Stimulated activated CD4-positive, alpha-beta T cell treated with anti-CD3 and anti-CD28 coated beads, Interleukin-15, amount 100 ng/mL, for 24 hours (primary cell): ENCODE data around the gene CDC20B.
"Not testable (repeated sequence)": the region's sequence is repeated elsewhere in the genome, so short reads cannot be mapped to it uniquely, and the experiment has no call there.

ENCODE experiments used
- DNase-seq: peaks from one replicate; pipeline ENCODE4 v3.0.0-alpha.2; 2020

The CDC20B gene

DNA sequence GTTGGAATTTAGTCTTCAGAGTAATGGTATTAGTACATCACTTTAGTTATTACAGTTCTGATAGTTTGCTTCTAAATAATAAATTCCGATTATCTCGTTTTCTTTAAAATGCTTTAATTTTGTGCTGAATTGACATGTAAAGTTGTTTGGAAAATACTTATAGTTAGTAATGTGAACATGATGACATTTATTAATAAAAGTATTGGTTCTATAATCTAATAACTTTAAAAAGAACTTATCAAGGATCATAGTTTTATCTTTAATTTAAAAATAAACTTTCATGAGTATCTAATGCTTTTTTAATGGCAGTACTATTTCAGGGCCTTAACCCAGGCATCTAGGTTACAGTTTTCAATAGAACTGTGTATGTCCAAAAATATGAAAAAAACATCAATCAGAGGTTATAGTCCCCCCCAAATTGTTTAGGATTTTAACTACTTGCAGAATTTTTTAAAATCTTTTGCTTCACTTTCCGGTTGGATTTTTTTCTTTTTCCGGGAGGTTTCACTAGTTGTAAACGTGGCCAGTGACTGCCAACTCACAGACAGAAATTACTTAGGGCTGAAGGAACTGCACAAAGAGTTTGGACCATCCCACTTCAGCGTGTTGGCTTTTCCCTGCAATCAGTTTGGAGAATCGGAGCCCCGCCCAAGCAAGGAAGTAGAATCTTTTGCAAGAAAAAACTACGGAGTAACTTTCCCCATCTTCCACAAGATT is 12.3 kb downstream of the CDC20B start:
- DNase-seq, result no peak

- no peak for DNase-seq
Measured at GRCh38 chr5:55159763-55160492, 13.0 kb downstream of the CDC20B start, which contains the start of gene GPX8. Gene GPX8 (plus strand): TSS chr5:55160171. CDS start chr5:55160193, 22 bp downstream.

GRCh38 chr5:55154873-55155272 is 18.1 kb downstream of the CDC20B start:
- DNase-seq, result no peak

DNA sequence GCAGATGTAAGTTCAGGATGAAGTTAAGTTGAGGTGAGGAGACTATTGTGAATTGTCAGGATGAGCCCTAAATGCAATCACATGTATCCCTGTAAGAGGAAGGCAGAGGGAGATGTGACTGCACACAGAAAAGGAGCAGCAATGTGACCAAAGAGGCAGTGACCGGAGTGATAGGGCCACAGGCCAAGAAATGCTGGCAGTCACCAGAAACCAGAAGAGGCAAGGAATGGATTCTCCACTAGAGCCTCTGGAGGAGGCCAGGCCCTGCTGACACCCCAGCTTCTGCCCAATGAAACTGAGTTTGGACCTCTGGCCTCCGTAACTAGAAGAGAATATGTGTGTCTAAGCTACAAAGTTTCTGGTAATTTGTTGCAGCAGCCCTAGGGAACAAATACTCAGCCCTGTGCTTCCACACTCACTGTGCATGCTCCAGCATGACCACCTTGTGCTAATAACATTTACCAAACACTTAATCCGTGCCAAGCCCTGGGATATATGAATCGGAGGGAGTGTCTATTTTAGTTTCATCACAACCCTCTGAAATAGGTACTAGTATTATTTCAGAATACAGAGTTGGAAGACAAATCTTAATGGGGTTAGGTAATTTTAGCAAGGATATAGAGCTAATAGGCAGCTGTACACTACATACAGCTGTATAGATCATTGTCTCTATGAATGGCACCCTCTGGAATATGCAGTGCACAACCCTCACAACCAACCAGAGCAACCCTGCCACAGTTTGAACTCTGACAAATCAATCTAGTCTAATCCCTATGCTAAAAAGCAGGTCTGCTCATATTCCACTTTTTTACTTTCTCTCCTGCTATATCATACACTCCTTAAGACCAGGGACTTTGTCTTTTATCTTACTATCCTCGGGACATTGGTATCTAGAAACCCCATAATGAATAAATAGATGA is 20.8 kb downstream of the CDC20B start:
- no peak for DNase-seq

DNA sequence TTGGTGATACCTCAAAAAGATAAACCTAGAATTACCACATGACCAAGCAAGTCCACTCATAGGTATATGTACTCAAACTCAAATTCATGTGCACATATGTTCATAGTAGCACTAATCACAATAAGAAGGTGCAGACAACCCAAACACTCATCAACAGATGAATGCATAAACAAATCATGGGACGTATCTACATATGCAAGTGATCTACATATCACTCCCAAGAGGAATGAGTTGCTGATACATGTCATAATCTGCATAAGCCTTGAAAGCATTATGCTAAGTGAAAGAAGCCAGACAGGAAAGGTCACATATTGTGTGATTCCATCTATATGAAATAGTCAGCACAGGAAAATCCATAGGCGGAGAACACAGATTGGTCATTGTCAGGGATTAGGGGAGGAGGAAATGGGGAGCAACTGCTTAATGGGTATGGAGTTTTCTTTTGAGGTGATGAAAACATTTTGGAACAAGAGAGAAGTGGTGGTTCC is 23.6 kb downstream of the CDC20B start:
- DNase-seq, result no peak

- DNase-seq, result peak; percentile 87
Measured at GRCh38 chr5:55146543-55147151, 26.3 kb downstream of the CDC20B start.

GRCh38 chr5:55146080-55146479 is 26.9 kb downstream of the CDC20B start:
- no peak for DNase-seq

DNA sequence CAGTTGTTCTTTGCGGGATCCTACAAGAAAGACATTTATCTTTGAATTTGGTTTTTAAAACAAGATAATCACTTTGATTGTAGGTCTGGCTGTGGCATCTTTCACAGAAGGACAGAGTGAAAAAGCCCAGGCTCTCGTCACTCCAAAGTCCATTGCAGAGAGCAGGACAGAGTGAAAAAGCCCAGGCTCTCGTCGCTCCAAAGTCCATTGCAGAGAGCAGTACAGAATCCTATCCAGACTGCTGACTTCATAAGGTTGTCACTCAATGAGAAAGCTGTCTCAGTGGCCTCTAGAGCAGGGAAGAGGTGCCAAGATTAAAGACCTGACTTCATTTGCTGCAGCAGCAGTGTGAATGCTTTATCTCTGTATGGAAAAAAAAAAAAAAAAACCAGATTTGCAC is 29.4 kb downstream of the CDC20B start:
- DNase-seq, result no peak

- DNase-seq, result peak; percentile 15
Measured at GRCh38 chr5:55141945-55142690, 30.9 kb downstream of the CDC20B start.

DNA sequence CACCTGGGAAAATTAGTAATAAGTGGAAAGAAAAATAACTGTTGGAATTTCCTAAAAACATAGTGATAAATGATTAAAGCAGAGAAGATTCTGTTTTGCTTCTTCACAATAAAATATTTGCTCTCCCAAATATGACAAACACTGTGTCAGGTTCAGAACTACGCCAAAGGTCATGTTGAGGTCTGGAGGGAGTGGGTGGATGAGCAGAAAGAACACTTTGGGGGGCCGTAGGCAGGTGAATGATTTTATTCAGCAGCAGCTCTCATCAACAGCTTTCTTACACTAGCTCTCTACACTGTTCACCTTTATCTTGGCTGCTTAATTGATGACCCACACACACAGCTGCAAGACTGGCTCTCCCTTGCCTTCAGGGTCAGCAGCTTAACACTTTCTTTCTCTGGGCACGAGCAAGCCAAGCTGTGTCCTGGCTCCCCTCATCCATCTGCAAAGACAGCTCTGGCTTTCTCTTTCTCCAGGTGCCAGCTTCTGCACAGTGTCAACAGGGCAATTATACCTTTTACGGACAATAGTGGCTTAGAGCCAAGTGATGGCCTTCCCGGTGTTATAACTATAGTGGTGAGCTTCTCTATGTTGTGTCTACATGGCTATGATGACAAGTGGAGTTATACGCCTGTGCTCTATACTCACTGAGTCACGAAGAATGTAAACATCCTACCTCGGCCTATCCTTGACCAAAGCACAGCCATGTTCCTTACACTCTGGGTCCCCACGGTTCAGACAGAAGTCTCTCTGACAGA is 31.9 kb downstream of the CDC20B start:
- no peak for DNase-seq

DNA sequence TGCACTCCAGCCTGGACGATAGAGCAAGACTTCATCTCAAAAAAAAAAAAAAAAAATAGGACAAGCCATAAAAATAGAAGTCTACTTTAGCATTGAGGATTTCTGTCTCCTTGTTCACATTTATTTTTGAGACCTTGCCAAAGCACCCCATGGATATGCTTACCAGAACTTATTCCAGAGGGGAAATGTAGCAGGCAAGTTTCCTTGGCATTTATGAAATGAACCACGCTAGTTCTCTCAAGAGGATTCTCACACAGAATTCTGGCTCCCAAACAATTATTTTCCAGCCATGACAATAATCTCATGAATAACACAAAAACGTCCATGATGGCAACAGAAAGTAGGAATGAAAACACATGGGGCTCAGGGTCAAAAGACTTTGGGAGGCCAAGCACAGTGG is 36.5 kb downstream of the CDC20B start:
- no peak for DNase-seq

DNA sequence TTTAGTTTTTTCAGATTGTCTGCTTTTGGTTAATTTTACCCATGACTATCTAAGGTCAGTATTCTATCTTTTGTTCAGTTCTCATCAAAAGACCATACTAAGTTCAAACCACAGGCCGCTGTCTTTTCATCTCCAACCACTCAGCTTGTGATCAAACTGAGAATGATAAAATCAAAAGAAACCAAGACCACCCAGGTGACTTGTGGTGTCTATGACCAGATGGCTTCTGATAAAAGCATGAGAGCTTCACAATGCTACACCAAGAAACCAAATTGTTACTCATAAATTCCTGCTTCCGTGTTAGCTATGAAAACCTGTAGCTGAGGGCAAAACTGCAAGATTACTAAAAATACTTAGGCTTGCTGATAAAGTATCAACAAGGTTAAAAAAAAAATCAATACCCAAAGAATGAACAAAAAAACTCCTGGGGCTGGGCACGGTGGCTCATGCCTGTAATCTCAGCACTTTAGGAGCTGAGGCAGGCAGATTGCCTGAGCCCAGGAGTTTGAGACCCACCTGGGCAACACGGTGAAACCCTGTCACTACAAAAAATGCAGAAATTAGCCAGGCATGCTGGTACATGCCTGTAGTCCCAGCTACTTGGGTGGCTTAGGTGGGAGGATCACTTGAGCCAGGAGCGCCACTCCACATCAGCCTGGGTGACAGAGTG is 38.8 kb downstream of the CDC20B start:
- DNase-seq, result peak; percentile 23

- DNase-seq, result no peak
Measured at GRCh38 chr5:55123365-55123764, 49.6 kb downstream of the CDC20B start.

DNA sequence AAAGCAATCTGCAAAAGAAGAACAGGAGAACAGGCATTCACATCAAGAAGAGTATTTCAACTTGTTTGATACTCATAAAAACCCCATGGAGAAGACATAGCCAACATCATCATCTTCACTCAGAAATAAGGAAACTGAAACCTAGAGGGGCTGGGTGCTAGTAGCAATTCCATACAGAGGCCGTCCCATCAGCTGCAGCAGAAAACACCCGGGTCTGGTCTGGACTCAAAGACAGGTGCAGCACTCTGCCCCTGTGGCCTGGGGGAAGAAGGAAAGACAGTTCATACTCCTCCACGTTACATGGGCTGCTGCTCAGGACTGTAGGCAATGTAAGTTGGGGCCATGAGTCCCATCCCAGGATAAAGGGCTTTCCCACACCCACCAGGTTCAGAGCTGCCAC is 58.9 kb downstream of the CDC20B start:
- DNase-seq, result no peak

DNA sequence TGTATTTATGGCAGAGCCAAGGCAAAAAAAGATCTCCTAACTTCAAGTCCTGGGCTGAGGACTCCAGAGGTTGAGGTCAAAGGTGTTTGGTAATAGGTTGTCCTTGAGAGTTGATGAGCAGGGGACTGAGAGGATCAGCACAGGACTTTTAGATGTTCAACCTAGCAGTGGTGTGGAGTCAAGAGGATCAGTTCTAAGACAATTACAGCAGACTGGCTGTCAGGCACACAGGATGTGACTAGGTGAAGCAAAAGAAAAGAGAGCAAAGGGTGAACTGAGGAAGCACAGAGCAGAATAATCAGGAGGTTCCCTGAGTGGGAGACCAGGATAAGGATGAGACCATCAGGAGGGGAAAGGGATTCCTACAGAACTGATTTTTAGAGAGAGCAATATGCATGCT is 59.6 kb downstream of the CDC20B start:
- no peak for DNase-seq

GRCh38 chr5:55110217-55110616 is 62.8 kb downstream of the CDC20B start:
- DNase-seq, result no peak

DNA sequence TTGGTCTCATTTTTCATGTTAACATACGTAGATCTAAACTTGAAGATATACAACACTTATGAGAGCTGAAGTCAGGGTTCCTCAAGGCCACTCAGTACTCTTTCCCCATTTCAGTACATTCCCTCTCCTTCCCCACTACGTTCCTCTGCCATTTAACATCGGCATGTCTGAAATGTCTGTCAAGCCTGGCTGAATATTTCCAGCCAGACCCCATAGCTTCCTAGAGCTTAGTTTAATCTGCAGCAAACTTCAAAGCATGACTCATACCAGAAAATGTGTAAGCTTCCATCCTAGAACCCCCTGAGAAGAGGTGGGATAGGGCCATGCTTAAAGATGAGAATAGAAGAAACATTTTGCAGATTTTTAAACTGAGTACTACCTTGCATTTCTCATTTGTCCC is 64.3 kb downstream of the CDC20B start:
- DNase-seq, result no peak

DNA sequence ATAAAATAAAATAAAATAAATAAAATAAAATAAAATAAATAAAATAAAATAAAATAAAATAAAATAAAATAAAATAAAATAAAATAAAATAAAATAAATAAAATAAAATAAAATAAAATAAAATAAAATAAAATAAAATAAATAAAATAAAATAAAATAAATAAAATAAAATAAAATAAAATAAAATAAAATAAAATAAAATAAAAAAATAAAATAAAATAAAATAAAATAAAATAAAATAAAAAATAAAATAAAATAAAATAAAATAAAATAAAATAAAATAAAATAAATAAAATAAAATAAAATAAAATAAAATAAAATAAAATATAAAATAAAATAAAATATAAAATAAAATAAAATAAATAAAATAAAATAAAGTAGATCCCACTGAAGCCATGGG is 67.0 kb downstream of the CDC20B start:
- DNase-seq, result not testable (repeated sequence)

DNA sequence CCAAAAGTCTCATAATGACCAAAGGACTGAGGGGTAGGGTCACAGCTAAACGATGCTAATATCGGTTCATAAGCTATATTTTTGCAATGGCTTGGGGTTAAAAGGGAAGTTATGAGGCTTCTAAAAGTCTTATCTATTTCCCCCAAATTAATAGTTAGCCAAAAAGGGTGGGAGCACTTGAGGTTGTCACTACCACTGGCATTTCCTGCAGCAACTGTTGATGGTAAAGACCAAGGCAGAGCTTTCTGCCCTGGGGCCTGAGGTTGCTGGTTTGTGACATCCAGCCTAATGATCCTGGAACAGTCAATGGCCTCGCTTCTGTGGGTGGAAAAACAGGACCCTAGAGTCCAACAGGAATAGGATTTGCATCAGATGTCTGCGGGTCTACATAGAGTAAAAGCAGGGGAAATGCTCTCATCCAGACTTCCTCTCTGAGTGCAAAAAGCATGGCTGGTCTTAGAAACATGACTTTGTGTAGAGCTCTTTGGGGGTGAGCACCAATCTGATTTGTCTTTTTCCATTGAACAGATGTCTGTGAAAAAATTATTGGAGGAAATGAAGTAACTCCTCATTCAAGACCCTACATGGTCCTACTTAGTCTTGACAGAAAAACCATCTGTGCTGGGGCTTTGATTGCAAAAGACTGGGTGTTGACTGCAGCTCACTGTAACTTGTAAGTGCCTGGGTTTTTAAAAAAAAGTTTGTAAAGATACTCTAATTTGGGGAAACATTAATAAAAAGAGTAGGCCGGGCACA is 67.9 kb downstream of the CDC20B start:
- no peak for DNase-seq
